ENCODE measurements around the gene SLC16A1.

DNA sequence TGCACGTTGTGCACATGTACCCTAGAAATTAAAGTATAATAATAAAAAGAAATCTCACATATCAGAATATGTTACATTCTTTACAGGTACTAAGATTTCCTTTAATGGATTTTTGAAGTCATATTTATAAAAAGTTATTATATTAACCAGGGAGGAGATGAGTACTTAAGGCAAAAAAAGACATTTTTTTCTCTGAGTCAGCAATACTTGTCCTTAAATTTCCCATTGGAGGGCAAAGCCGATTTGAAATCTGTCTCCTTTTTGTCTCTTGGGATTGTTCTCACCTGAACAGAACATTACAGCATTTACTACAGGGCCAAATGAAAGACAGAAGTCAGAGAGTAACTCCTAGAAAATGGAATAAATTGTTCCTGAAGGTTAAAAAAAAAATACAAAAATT, 26.3 kb upstream of the SLC16A1 start:
- TF ChIP-seq, protein P1, sequence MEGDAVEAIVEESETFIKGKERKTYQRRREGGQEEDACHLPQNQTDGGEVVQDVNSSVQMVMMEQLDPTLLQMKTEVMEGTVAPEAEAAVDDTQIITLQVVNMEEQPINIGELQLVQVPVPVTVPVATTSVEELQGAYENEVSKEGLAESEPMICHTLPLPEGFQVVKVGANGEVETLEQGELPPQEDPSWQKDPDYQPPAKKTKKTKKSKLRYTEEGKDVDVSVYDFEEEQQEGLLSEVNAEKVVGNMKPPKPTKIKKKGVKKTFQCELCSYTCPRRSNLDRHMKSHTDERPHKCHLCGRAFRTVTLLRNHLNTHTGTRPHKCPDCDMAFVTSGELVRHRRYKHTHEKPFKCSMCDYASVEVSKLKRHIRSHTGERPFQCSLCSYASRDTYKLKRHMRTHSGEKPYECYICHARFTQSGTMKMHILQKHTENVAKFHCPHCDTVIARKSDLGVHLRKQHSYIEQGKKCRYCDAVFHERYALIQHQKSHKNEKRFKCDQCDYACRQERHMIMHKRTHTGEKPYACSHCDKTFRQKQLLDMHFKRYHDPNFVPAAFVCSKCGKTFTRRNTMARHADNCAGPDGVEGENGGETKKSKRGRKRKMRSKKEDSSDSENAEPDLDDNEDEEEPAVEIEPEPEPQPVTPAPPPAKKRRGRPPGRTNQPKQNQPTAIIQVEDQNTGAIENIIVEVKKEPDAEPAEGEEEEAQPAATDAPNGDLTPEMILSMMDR (IDR thresholded peaks at IDR 0.05): no peak
- TF ChIP-seq EP300 (IDR thresholded peaks at IDR 0.05; ENCODE audit: borderline replicate concordance in 1 of 2, low read depth in 1 of 2, low read length in 1 of 2): no peak
- TF ChIP-seq, protein P2, sequence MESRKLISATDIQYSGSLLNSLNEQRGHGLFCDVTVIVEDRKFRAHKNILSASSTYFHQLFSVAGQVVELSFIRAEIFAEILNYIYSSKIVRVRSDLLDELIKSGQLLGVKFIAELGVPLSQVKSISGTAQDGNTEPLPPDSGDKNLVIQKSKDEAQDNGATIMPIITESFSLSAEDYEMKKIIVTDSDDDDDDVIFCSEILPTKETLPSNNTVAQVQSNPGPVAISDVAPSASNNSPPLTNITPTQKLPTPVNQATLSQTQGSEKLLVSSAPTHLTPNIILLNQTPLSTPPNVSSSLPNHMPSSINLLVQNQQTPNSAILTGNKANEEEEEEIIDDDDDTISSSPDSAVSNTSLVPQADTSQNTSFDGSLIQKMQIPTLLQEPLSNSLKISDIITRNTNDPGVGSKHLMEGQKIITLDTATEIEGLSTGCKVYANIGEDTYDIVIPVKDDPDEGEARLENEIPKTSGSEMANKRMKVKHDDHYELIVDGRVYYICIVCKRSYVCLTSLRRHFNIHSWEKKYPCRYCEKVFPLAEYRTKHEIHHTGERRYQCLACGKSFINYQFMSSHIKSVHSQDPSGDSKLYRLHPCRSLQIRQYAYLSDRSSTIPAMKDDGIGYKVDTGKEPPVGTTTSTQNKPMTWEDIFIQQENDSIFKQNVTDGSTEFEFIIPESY (IDR thresholded peaks at IDR 0.05; ENCODE audit: borderline replicate concordance, low read depth): no peak
- no peak for TF ChIP-seq POLR2AphosphoS5 (IDR thresholded peaks at IDR 0.05; ENCODE audit: low read depth, low read length)
- no peak for TF ChIP-seq SIN3A (IDR thresholded peaks at IDR 0.05; ENCODE audit: borderline replicate concordance, low read depth, low read length)
- TF ChIP-seq NRF1 (IDR thresholded peaks at IDR 0.05; ENCODE audit: low read depth, low read length): no peak
- no peak for TF ChIP-seq SMC3 (IDR thresholded peaks at IDR 0.05; ENCODE audit: low read depth, low read length)
- TF ChIP-seq RAD21 (IDR thresholded peaks at IDR 0.05; ENCODE audit: low read length): no peak
- TF ChIP-seq TAF1 (IDR thresholded peaks at IDR 0.05; ENCODE audit: borderline replicate concordance, low read depth, low read length): no peak
- TF ChIP-seq TEAD4 (IDR thresholded peaks at IDR 0.05; ENCODE audit: borderline replicate concordance, insufficient read depth): no peak
- TF ChIP-seq EZH2phosphoT487 (IDR thresholded peaks at IDR 0.05; ENCODE audit: borderline replicate concordance, low read depth): no peak
- no peak for TF ChIP-seq JUND (IDR thresholded peaks at IDR 0.05)
- TF ChIP-seq RFX5 (IDR thresholded peaks at IDR 0.05; ENCODE audit: low read length): no peak
